GM23248 (cell line): ENCODE results near the gene CCDC8. TPM values are rescaled to one million over a fixed set of nuclear protein-coding genes. Genes with fewer than 3 reads are reported as not detected.
"Not testable (repeated sequence)": the region's sequence is repeated elsewhere in the genome, so short reads cannot be mapped to it uniquely, and the experiment has no call there.

Experiments used
- DNase-seq: peaks from one replicate; pipeline ENCODE4 v3.0.0-alpha.2; 2015
- H2AFZ ChIP-seq: fragments of 200-600 bp; sonication (generic); 2 replicates; pipeline ENCODE4 v1.6.1; 2016; ENCODE audit warnings: antibody characterized with exemption
- H3F3A ChIP-seq: fragments of 200-600 bp; sonication (generic); 2 replicates; pipeline ENCODE4 v1.6.1; 2016; ENCODE audit warnings: mild to moderate bottlenecking, antibody characterized with exemption, mixed run types; ENCODE audit not compliant: insufficient read depth
- H3K27ac ChIP-seq: fragments of 200-600 bp; sonication (generic); 2 replicates; pipeline ENCODE4 v1.5.1; 2016; ENCODE audit warnings: mild to moderate bottlenecking
- H3K27me3 ChIP-seq: fragments of 200-600 bp; sonication (generic); replicated peaks from 2 replicates; pipeline ENCODE4 v1.6.1; 2016; ENCODE audit warnings: mild to moderate bottlenecking; ENCODE audit not compliant: insufficient read depth
- H3K36me3 ChIP-seq: fragments of 200-600 bp; sonication (generic); 2 replicates; pipeline ENCODE4 v1.6.1; 2016; ENCODE audit warnings: low read depth, mild to moderate bottlenecking
- H3K4me1 ChIP-seq: fragments of 200-600 bp; sonication (generic); 2 replicates; pipeline ENCODE4 v1.6.1; 2016; ENCODE audit warnings: mild to moderate bottlenecking; ENCODE audit not compliant: insufficient read depth
- H3K4me2 ChIP-seq: fragments of 200-600 bp; sonication (generic); one replicate; pipeline ENCODE4 v1.6.1; 2016; ENCODE audit warnings: mild to moderate bottlenecking; ENCODE audit not compliant: unreplicated experiment
- H3K4me3 ChIP-seq: fragments of 200-600 bp; sonication (generic); 2 replicates; pipeline ENCODE4 v1.5.1; 2016; ENCODE audit warnings: mild to moderate bottlenecking
- H3K79me2 ChIP-seq: fragments of 200-600 bp; sonication (generic); 2 replicates; pipeline ENCODE4 v1.6.1; 2016; ENCODE audit warnings: mild to moderate bottlenecking; ENCODE audit not compliant: insufficient read depth
- H3K9ac ChIP-seq: fragments of 200-600 bp; sonication (generic); 2 replicates; pipeline ENCODE4 v1.6.1; 2016; ENCODE audit warnings: mild to moderate bottlenecking
- H3K9me2 ChIP-seq: fragments of 200-600 bp; sonication (generic); 2 replicates; pipeline ENCODE4 v1.6.1; 2016; ENCODE audit warnings: mixed run types, mild to moderate bottlenecking, moderate library complexity; ENCODE audit not compliant: insufficient read depth
- H3K9me3 ChIP-seq: fragments of 200-600 bp; sonication (generic); one replicate; pipeline ENCODE4 v1.6.1; 2017; ENCODE audit warnings: low read depth
- H4K20me1 ChIP-seq: fragments of 200-600 bp; sonication (generic); 2 replicates; pipeline ENCODE4 v1.6.0; 2016; ENCODE audit not compliant: insufficient read depth
- EZH2 ChIP-seq: fragments of 200-600 bp; sonication (generic); IDR thresholded peaks from 2 replicates; pipeline ENCODE4 v1.6.1; 2018; ENCODE audit warnings: antibody characterized with exemption, mild to moderate bottlenecking; ENCODE audit not compliant: insufficient read depth, poor library complexity, severe bottlenecking
- EZH2phosphoT487 ChIP-seq: fragments of 200-600 bp; sonication (generic); IDR thresholded peaks from 2 replicates; pipeline ENCODE4 v1.6.1; 2018; ENCODE audit warnings: antibody characterized with exemption, moderate library complexity, mild to moderate bottlenecking, low read depth; ENCODE audit not compliant: insufficient read depth
- WGBS, 2 experiments: methylation state at CpG; one replicate each; pipeline ENCODE4 v1.1.6; 2015 to 2017; ENCODE audit warnings: low lambda C conversion rate in 2 of 2, low coverage in 1 of 2; ENCODE audit errors: missing lambda C conversion rate in 2 of 2; 5-methylcytosine and 5-hydroxymethylcytosine counted together
- in situ Hi-C: fragments of 300-500 bp; cut with MboI; formaldehyde crosslinking; loops from 2 replicates; pipeline ENCODE4 v1.15.0; 2020
- polyA plus RNA-seq: library from polyadenylated mRNA; unstranded; fragments of >200 nt; fragmentation: Nextera tagmentation; extraction: Ambion mirVana; gene quantifications from 2 replicates; pipeline ENCODE4 v1.2.1, GENCODE V29; 2016
- total RNA-seq: library from RNA; depleted of rRNA; stranded (reverse); fragments of >200 nt; shearing (Covaris generic); gene quantifications from 2 replicates; pipeline ENCODE4 v1.2.3, GENCODE V29; 2014

Gene CCDC8
- total and polyA plus RNA-seq, 2 experiments from 2014 or later, result 6.0 to 10.1 TPM

DNA sequence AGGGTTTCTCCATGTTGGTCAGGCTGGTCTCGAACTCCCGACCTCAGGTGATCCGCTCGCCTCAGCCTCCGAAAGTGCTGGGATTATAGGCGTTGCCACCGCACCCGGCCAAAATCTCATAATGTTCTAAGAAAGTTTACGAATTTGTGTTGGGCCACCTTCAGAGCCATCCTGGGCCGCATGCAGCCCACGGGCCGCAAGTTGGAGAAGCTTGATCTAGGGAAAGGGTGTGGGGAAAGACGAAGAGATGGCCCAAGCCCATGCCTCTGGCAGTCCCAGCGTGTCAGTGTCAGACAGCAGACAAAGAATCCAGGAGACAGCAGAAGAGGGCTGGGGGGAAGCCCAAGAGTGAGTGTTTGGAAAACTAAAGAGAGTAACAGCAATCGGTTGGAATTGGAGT is 32.7 kb upstream of the CCDC8 start:
- in situ Hi-C loops, result no loop called here
- H3K27ac ChIP-seq, result no peak overlapping the region
- no peaks in the 10 kb centered on the region for H3K9me3 ChIP-seq
- TF ChIP-seq EZH2, result no peak
- no peak for TF ChIP-seq EZH2phosphoT487
- H2AFZ ChIP-seq, result no peak overlapping the region
- no peak for DNase-seq
- peaks cover 6% of the 10 kb centered on the region; the same call in 1 of the 2 replicates for H3F3A ChIP-seq
- H3K4me2 ChIP-seq, result no peak overlapping the region
- H3K9me2 ChIP-seq, result no peaks in the 10 kb centered on the region
- no peak overlapping the region for H3K4me3 ChIP-seq
- peaks cover 7% of the 10 kb centered on the region; the same call in 1 of the 2 replicates for H3K4me1 ChIP-seq
- no peaks in the 10 kb centered on the region for H3K36me3 ChIP-seq
- no peaks in the 10 kb centered on the region for H3K27me3 ChIP-seq
- WGBS, 2 experiments, result 84 to 85% methylated on average over 15 of the region's 15 CpGs
- H4K20me1 ChIP-seq, result no peaks in the 10 kb centered on the region
- no peak overlapping the region for H3K9ac ChIP-seq
- H3K79me2 ChIP-seq, result no peaks in the 10 kb centered on the region

DNA sequence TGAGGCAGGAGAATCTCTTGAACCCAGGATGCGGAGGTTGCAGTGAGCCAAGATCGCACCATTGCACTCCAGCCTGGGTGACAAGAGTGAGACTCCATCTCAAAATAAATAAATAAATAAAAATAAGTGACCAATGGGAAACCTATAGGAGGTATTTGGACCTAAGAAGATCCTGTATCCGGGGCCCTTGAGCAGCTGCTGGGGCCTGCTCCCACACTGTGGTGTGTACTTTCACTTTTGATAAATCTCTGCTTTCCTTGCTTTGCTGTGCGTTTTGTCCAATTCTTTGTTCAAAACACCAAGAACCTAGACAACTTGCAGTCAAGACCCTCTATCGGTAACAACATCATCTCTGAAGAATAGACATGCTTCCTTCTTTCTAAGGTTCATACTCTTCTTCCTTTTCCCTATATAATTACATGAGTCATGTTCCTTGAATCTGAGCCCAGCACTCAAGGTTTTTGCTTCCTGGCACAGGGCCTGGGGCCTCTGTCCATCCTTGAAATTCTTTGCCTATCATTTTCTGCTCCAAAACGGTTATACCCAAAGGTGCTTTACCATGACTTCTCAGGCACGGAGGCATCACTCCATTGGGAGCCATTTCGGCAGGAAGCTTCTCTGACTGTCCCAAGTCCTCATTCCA is 29.6 kb upstream of the CCDC8 start:
- Histone ChIP-seq H3K79me2 (no peaks in the 10 kb centered on the region), H3K36me3 (no peaks in the 10 kb centered on the region), H3K27me3 (no peaks in the 10 kb centered on the region), H3K9me2 (no peaks in the 10 kb centered on the region), H3K27ac (no peak overlapping the region), H3K4me1 (peaks cover 7% of the 10 kb centered on the region; the same call in 1 of the 2 replicates), H3F3A (peaks cover 6% of the 10 kb centered on the region; the same call in 1 of the 2 replicates), H3K9ac (no peak overlapping the region), H3K9me3 (no peaks in the 10 kb centered on the region), H3K4me2 (no peak overlapping the region), H2AFZ (no peak overlapping the region), H3K4me3 (no peak overlapping the region), H4K20me1 (no peaks in the 10 kb centered on the region)
- TF ChIP-seq EZH2 (no peak), EZH2phosphoT487 (no peak)
- 68 to 82% methylated on average over 7 to 8 of the region's 8 CpGs for WGBS, 2 experiments
- in situ Hi-C loops, result no loop called here
- DNase-seq, result peak; percentile 80

GRCh38 chr19:46441866-46442265 is 28.5 kb upstream of the CCDC8 start:
- no peak overlapping the region for H3K4me2 ChIP-seq
- no peak overlapping the region for H3K9ac ChIP-seq
- H3K9me3 ChIP-seq, result no peaks in the 10 kb centered on the region
- H3K4me3 ChIP-seq, result no peak overlapping the region
- H3K27me3 ChIP-seq, result no peaks in the 10 kb centered on the region
- no peaks in the 10 kb centered on the region for H3K36me3 ChIP-seq
- WGBS, 2 experiments, result 37 to 48% methylated on average over 1 of the region's 1 CpG
- no peaks in the 10 kb centered on the region for H4K20me1 ChIP-seq
- H3K79me2 ChIP-seq, result no peaks in the 10 kb centered on the region
- no peak overlapping the region for H3K27ac ChIP-seq
- DNase-seq, result no peak
- no peak for TF ChIP-seq EZH2
- no peak for TF ChIP-seq EZH2phosphoT487
- peaks cover 6% of the 10 kb centered on the region; the same call in 1 of the 2 replicates for H3F3A ChIP-seq
- in situ Hi-C loops, result no loop called here
- no peak overlapping the region for H2AFZ ChIP-seq
- H3K4me1 ChIP-seq, result peaks cover 7% of the 10 kb centered on the region; the same call in 1 of the 2 replicates
- H3K9me2 ChIP-seq, result no peaks in the 10 kb centered on the region

- H3K4me1 ChIP-seq, H2AFZ ChIP-seq, H3K9me3 ChIP-seq, H3K27me3 ChIP-seq, DNase-seq, in situ Hi-C loops, H3K4me3 ChIP-seq, H3K9ac ChIP-seq, H3K4me2 ChIP-seq, H3K36me3 ChIP-seq, H3K79me2 ChIP-seq, H3F3A ChIP-seq, H3K9me2 ChIP-seq, H4K20me1 ChIP-seq, H3K27ac ChIP-seq: not testable (repeated sequence)
- 92 to 95% methylated on average over 4 of the region's 4 CpGs for WGBS, 2 experiments
Measured at GRCh38 chr19:46435689-46436088, 22.3 kb upstream of the CCDC8 start.

DNA sequence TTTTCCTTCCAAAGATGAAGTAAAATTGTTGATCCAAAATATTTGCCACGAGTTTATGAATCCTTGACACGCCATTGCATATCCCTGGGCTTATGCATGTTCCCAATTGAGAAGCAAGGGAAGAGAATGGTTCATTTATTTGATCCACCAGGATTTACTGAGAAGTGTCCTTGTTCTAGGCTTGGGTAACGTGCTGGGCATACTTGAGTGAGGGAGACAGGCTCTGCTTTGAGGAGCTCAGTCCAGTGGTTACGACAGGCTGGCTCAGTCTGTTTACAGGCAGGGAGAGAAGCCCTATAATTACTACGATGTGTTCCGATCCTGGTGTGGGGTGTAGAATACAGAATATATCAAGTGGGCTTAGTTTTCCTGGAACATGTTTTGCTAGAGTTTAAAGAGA is 21.6 kb upstream of the CCDC8 start:
- no peaks in the 10 kb centered on the region for H3K4me1 ChIP-seq
- 33 to 34% methylated on average over 6 of the region's 6 CpGs for WGBS, 2 experiments
- TF ChIP-seq EZH2phosphoT487 (no peak), EZH2 (no peak)
- DNase-seq, result no peak
- H3K9ac ChIP-seq, result no peak overlapping the region
- in situ Hi-C loops, result no loop called here
- H3K79me2 ChIP-seq, result no peaks in the 10 kb centered on the region
- no peaks in the 10 kb centered on the region for H4K20me1 ChIP-seq
- H3K9me3 ChIP-seq, result no peaks in the 10 kb centered on the region
- H3F3A ChIP-seq, result no peaks in the 10 kb centered on the region
- no peak overlapping the region for H3K27ac ChIP-seq
- no peaks in the 10 kb centered on the region for H3K9me2 ChIP-seq
- H3K4me3 ChIP-seq, result no peak overlapping the region
- H3K36me3 ChIP-seq, result no peaks in the 10 kb centered on the region
- no peak overlapping the region for H3K4me2 ChIP-seq
- H2AFZ ChIP-seq, result no peak overlapping the region
- H3K27me3 ChIP-seq, result peaks cover 4% of the 10 kb centered on the region

GRCh38 chr19:46433470-46433869 is 20.1 kb upstream of the CCDC8 start:
- H4K20me1 ChIP-seq, H3K9me3 ChIP-seq, H3K36me3 ChIP-seq, H3K4me3 ChIP-seq, H2AFZ ChIP-seq, H3K4me2 ChIP-seq, H3K9ac ChIP-seq, H3K79me2 ChIP-seq, H3K4me1 ChIP-seq, DNase-seq, H3K27ac ChIP-seq, in situ Hi-C loops, H3K27me3 ChIP-seq, H3F3A ChIP-seq, H3K9me2 ChIP-seq: not testable (repeated sequence)
- 54 to 56% methylated on average over 7 of the region's 7 CpGs for WGBS, 2 experiments
